ENCODE measurements around the gene HIVEP1. TPM values are rescaled to one million over a fixed set of nuclear protein-coding genes. Genes with fewer than 3 reads are reported as not detected.

Gene HIVEP1
- total and polyA plus RNA-seq, 2 of the 13 experiments (the other 11 are each of a cell fraction or from before 2014, with no cell fraction given): 7.4 to 9.9 TPM

GRCh38 chr6:12008366-12009179 is 3.5 kb upstream of the HIVEP1 start (continued):
- no peak for TF ChIP-seq ZNF142 (CRISPR knock-in tag; IDR thresholded peaks at IDR 0.05)
- no peak for TF ChIP-seq ZNF646 (CRISPR knock-in tag; IDR thresholded peaks at IDR 0.05)
- TF ChIP-seq HOMEZ (CRISPR knock-in tag; IDR thresholded peaks at IDR 0.05; ENCODE audit: low read depth): peak; percentile 47; the same call in 1 of the 2 replicates
- TF ChIP-seq KAT8 (CRISPR knock-in tag; IDR thresholded peaks at IDR 0.05): peak; percentile 70
- TF ChIP-seq SKI (IDR thresholded peaks at IDR 0.05; ENCODE audit: partially characterized antibody): peak; percentile 8
- TF ChIP-seq KAT2B (IDR thresholded peaks at IDR 0.05; ENCODE audit: borderline replicate concordance, low read depth, low read length): no peak
- no peak for TF ChIP-seq ZNF256 (CRISPR knock-in tag; conservative IDR thresholded peaks at IDR 0.05)
- peak; percentile 56; the same call in 1 of the 2 replicates for TF ChIP-seq ETV6 (CRISPR knock-in tag; conservative IDR thresholded peaks at IDR 0.05)
- TF ChIP-seq KDM5B (CRISPR knock-in tag; IDR thresholded peaks at IDR 0.05; ENCODE audit: borderline replicate concordance): peak; percentile 94; the same call in 1 of the 2 replicates
- no peak for TF ChIP-seq ZSCAN9 (CRISPR knock-in tag; IDR thresholded peaks at IDR 0.05; ENCODE audit: borderline replicate concordance)
- peak; percentile 88; the same call in 1 of the 2 replicates for TF ChIP-seq TBP (CRISPR knock-in tag; IDR thresholded peaks at IDR 0.05)
- peak; percentile 97 for TF ChIP-seq TCF7 (IDR thresholded peaks at IDR 0.05; ENCODE audit: low read depth)
- TF ChIP-seq ZNF333 (CRISPR knock-in tag; IDR thresholded peaks at IDR 0.05; ENCODE audit: borderline replicate concordance): peak; percentile 77; the same call in 1 of the 2 replicates
- no peak for TF ChIP-seq CENPX (CRISPR knock-in tag; IDR thresholded peaks at IDR 0.05)
- TF ChIP-seq HDAC6 (IDR thresholded peaks at IDR 0.05; ENCODE audit: low read depth, low read length): no peak

All from HepG2 (cell line).